HG02840 (cell line): ENCODE results near the gene SLC8A1.

Experiments used
- ATAC-seq: cut with Tn5 transposase; IDR thresholded peaks from one replicate; pipeline ENCODE4 v1.9.1; 2021; ENCODE audit warnings: mild to moderate bottlenecking, moderate library complexity, moderate number of reproducible peaks; ENCODE audit not compliant: unreplicated experiment, low FRiP score

Gene SLC8A1

DNA sequence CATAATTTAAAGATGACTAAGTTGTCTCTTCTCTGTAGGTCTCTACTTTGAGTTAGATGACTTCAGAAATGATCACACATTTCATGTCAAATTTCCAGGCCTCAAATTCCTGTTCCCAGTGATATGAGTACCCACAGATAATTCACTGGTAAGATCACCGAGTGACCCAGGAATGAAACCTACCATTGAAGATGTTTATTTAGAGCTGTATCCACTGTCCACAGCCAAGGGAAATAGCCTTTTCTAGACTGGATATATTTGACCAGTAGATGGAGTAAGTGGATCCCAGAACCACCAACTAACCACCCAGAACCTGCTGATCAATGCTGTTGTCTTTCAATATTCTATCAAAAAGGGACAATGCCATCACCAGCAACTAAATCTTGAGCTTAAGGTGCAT, 238.8 kb downstream of the SLC8A1 start:
- ATAC-seq, result no peak

DNA sequence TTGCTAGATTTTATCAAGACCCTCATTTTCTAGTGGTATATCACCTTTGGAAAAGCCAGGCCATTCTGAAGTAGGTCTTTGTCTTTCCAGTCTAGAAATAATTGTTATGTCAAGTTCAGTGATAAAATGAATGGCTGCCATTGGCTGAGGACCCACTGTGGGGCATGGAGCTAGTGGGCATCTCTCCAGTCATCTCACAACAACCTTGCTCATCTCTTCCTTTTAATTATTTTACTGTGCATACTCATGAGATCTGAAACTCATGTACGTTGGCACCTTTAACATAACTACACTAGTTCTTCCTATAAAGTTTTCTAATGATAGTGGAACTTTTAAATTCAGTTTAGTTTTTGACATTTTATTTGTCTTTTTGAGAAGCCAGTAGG, 240.9 kb downstream of the SLC8A1 start:
- no peak for ATAC-seq

DNA sequence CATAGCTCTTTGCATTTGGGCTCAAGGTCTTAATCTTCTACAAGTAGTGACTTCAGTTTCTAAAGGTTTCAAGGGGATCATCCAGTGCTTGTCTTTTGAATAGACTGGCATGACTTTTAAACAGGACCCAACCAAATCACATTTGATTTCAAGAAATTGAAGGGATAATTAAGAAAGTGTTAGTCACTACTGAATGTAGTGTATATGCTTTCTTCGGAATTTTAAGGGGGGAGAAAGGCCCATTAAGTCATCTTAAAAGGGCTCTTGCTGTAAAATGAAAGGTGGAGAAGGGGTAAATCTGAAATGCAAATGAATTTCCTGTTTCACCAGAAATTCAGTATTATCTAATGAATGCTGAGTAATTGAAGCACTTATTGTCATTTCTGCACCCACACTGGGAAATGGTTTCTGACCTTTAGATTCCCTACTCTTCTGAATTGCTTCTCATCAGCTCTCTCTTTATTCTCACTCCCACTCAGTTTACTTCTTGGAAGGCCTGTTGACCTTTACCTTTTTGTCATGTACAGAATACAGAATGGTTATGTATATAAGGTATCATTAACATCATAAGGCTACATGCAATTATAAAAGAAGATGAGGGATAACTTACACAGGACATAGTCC, 241.4 kb downstream of the SLC8A1 start:
- ATAC-seq, result no peak

DNA sequence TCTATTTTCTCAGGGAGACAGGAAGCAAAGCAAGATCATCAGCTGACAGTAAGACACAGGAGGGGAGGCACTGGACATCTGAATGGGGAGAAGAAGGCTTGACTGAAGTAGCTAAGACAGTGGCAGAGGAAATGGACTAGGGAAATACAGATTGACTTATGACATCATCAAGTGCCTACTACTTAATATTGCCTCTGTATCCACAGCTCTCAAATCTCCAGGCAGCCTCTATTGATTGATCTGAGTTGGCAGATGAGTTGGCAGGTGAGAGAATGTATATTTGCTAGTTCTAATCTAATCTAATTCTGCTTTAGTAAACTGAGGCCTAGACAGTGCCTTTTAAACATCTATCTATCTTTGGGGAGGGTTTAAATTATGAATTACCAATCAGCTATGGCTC, 242.1 kb downstream of the SLC8A1 start:
- ATAC-seq, result no peak

DNA sequence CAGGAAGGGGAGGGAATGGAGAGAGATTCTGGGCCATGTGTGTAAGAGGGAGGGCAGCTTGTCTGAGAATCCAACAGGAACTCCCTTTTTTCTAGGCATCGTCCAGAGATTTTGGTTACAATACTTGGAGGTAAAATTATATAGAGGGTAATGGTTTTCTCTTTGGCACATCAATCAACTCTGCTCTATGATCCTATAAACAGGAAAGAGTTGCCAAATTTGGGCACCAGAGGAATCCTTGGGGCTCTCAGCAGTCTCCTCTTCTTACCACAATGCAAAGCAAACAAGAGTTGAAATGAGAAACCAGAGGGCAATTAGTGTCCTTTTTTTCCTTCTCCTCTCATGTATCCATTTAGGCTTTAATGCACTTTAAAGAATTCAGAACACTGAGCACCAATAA, 243.4 kb downstream of the SLC8A1 start:
- no peak for ATAC-seq

DNA sequence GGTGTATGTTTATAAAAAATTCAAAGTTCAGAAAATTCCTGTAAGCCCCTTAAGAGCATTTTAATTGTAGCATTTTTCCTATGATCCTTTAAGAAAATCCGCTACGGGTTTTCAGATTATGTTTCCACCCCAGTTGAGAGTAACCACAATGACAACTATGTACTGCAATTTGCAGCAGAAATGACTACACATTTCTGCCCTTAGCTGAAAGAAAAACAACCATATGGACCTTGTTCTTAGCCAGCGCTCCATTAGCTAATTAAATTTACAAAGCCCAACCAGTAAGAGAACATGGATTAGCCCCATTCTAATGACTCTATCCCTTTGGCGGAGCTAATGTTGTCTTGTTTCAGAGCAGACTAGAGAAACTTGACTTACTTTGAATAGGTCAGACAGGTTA, 247.6 kb downstream of the SLC8A1 start:
- no peak for ATAC-seq

DNA sequence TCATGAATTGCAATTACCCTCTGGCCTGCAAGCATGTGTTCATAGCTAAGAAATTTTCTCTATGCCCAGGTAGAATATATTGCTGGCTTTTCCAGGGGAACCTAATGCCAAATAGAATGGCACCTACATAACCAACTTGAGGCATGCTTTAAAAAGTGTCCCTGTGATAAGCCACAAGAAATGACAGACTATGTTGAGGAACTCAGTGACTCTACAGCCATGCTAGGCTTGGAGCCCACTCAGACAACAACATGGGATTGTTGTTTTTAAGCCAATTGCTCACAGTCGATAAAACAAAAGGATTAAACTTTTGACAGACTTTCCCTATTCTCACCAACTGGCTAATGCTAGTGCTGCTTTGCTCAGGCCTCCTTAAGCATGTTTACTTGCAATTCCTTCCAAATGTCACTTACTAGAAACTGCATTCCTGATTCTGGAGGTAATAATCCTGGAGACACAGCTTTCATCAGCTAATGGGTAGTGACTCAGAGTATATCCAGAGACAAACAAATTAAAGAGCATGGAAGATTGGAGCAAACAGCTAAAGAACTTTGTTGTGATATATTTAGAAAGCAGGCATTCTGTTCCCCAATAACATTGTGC, 249.0 kb downstream of the SLC8A1 start:
- no peak for ATAC-seq

DNA sequence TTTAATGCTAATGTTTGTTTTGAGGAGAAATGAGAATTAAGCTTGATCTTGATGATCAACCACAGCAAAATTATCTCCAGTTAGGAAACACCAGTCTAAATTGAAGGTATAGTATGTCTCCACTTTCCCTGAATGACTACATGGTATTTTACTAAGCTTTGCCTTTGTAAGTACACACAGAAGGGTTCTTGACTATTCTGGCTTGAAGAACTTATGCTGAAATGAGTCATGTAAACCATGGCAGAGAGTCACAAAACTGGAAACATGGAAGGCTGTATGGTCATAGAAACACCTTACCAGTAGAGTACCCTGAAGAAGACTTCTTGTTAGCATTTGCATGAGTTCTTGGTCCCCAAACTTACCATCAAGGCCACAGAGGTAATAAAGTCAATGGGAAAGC, 250.5 kb downstream of the SLC8A1 start:
- no peak for ATAC-seq

DNA sequence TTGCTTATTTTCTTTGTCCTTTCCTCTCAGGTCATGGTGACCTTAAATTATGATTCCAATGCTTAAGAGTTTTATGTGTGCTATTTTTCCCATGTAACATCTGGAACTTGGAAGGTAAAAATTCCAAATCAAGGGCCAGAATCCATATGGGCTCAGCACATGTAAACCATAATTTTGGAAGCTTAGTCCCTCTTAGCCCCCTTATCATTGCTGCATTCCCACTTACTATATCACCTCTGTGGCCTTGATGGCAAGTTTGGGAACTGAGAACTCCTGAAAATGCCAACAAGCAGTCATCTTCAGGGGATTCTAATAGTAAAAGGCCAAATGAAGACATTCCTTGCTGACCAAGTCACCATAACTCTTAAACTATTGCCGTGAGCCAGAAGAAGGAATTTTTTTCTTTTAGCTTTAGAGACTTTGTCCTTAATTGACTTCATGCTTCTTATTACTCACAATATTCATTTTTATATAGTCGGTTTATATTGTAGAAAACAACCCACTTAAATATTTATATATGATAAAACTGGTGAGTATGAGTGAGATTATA, 251.4 kb downstream of the SLC8A1 start:
- no peak for ATAC-seq

DNA sequence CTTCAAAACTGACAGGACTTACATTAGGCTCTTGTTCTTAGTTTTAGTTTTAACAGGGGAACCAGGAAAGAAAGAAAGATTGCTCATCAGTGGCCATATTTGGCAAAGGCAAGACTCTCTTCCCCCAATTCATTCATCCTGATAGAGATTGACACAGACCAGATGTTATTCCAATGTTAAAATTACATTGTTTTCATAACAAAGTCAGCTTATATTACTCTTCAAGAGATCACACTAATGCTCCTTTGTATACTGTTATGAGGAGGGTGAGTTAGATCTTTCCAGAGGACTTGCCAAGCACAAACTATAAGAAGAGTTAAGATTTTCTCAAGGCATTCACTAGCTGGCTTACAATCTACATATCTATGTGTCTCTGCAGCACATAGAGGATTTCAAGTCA, 252.1 kb downstream of the SLC8A1 start:
- ATAC-seq, result no peak

DNA sequence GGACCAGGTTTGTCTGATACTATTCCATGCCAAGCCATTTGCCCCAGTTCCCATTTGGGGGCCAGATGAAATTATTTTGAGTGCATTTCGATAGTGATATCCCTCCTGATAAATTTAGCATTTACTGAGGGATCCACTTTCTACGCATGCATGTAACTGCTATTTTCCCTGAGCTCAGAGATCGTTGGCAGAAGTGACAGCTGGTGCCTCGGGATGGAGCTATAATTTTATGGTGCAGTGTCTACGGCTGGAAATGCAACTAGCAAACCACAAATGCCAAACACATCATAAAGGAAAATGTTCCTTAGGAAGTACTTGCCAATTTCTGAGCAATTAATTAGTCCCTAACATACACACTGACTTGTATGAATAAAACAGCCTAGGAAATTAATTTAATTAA, 254.8 kb downstream of the SLC8A1 start:
- ATAC-seq, result no peak

DNA sequence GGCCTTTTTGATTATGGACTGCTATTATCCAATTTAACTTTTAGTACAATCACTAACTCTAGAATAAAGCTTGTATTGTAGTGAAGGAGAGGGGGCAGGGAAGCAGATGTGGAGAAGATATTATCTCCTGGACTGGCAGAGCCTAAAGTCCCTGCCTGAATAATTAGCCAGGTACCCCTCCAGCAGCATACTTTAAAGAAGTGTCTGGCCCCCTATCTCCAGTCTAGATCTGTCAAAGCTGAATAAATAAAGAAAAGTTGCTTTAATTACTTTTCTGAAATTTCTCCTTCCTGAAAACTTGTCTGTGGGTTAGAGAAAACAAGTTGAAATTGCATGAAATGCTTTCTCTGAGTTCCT, 258.2 kb downstream of the SLC8A1 start:
- no peak for ATAC-seq

DNA sequence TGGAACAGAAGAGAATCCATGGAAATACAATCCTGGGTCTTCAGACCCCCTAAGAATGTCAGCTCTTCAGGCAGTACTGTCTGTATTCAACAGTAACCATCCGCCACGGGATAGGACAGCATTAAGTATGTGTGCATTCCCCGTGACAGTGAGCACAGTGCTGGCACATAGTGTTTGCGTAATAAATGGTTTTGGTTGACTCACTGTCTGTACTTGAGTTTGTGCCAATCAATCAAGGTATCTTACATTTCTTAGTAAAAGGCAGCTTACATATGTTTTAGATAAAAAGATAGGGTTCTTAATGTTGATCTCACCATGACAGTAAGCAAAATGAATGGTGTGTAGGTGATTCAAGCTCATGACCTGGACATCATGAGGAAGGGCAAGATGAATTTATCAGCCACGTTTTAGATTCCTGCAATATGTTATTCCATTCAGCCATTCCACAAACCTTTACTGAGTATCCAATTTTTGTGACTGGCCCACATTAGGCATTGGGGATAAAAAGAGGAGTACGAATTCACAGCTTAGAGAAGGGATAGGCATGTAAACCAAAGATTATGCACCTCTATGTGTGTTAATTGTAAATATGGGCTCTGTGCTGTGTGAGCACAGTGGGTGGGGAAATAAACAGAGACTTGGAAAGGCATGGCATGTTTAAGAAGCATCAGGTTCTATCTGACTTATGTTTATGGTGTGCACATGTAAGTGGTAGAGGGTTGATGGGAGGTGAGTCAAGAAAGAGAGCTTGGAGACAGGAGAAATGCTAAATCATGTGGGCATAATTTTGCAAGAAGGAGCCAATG, 258.8 kb downstream of the SLC8A1 start:
- no peak for ATAC-seq

DNA sequence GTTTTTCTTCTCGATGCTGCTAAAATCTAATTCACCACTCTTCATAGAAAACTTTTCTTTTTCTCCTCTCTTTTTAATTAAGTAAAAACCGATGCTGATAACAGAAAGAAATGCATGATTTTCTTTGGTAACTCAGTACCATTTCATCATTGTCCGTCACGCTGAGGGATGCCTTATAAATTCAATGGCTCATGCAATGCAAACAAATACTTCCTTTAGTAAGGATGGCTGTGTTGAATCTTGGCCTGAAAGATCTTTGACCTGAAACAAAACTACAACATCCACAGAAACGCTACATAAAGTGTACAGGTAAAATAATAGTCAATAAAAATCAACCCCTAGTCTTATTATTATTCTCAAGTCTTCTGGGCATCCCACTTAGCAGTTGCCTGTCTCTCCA, 261.4 kb downstream of the SLC8A1 start:
- no peak for ATAC-seq

DNA sequence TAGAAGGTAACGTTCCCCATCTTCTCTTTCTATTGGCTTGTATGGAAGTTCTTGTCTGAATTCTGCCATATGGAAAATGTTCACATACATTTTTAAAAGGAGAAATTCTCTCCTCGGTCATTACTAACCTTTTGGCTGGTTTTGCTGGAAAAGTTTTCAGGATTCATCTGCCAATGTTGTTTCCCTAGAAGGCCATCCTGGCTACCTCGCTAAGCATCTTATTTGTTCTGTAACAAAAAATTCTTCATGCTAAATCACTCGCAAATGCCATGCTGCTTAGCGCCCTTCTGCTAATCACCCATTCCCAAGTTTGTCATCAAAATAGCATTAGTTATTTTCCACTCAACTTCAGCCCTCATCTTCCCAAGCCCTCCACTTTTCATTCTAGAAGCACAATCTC, 262.0 kb downstream of the SLC8A1 start:
- ATAC-seq, result no peak

DNA sequence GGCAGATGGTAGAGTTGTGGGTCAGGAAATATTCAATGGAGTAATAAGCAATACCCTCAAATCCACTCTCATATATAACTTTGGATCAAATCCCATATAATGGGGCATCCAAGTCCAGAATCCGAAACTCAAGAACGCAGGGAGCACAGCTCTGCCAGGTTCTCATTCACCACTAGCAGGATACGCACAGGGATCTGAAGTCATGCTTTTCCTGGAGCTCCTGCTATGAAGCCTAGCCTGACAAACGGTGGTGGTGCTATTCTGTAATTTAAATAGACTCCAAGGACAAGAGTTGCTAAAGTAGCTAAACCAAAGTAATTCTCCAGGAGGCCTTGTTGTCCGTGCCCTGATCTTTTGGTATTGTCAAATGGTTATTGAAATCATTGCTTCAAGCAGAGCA, 264.8 kb downstream of the SLC8A1 start:
- no peak for ATAC-seq

DNA sequence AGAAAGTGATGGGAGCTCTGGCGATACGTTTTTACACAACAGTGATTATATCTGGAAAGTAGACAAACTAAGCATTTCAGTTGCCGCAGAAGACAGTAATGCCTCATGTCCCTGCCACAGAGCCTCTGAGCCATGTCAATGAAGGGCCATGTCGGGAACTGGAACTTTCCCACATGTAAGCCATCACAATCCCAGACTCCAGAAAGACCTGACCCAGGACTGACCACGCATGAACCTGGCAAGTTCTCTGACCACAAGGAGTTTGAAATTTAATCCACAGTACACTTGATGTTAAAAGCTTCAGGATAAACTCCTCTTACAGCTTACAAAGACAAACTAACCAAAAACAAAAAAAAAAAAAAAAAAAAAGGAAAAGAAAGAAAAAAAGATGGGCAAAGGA, 267.3 kb downstream of the SLC8A1 start:
- ATAC-seq, result no peak

DNA sequence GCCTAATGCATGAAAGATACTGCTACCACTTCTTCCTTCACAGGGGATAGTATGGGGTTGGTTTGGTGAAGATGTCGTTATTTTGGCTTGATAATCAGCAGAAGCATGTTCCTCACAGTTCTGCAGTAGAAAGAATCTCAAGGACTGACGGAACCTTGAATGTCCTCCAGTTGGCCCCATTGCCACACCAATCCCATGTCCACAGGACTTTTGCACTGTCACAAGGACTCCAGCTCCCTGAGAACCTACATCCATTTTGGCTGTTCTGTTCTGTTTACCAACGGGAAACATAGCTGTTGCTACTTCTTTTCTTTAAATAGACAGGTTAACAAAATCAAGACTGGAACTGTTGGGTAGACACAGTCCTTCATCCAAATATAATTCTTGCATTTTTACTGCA, 270.0 kb downstream of the SLC8A1 start:
- no peak for ATAC-seq

DNA sequence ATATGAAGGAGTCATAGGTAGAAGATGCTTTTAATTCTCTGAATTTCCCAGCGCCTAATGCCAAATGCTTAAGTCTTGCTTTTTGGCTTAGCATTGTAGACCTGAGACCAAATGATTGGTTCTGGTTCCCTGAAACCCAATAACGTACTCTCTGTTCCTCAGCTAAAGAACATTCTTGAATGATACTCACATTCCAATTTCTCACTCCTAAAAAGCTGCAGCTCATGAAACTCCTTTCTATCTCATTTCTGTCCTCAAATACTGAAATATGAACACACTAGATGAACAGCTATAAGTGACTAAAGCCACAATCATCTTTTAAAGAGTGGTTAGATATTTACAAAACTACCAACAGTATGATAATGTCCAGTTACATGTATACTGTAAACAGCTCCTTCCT, 272.1 kb downstream of the SLC8A1 start:
- ATAC-seq, result no peak

DNA sequence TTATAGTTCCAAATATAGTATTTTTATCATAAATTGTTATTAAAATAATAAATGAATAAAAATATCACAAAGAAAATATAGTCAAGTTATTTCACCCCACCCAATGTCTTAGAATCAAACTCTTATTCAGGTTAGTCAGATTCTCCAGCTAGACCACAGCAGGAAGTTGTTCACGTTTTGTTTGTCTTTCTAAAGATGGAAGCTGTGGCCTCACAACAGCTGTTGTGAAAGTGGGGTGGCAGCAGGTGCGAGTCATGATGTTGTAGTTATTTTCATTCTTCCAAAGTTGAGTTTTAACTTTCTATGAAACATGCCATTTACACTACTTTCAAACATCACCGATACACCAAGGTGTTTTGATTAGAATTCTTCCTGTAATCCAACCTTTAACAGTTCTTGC, 272.9 kb downstream of the SLC8A1 start:
- peak; percentile 87 for ATAC-seq

DNA sequence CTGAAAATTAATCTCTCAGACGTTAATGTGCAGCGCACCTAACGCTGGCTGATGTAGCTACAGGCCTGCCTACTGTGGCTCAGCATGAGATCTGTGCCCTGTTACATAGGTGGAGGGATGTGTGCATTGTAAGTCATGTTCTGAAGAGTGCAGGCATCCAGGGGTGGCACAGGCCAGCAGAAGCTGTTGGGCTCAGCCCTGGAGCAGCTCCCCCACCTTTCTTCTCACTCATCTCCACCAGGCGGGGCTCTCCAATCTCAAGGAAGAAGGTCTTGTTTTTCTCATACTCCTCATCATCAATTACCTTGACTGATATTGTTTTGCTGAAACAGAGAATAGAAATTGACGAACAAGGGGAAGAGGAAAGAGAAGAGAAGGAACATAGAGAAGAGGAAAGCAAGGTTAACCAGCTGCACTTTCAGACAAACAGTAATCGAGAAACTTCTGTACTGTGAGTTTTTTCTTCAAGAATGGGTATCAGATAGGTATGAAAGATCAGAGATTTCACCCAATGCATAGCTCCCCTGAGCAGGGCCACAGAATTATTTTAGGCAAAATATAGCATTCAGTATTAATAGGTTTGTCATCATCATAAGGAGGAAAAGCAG, 273.6 kb downstream of the SLC8A1 start:
- ATAC-seq, result no peak
